ENCODE data around the gene RPL27A. TPM values are rescaled to one million over a fixed set of nuclear protein-coding genes. Genes with fewer than 3 reads are reported as not detected.
A peak's percentile ranks its signal among the peaks of the same experiment; 100 is the strongest.

RPL27A gene
- polyA plus RNA-seq, 1 donor: 3,137 TPM

- Histone ChIP-seq H3K36me3 (ENCODE audit: control insufficient read depth, insufficient read depth, low read length) (peaks cover 68% of the 10 kb centered on the region), H3K9me3 (ENCODE audit: control insufficient read depth, low read depth, low read length) (no peaks in the 10 kb centered on the region), H3K4me1 (ENCODE audit: control insufficient read depth, insufficient read depth, low read length) (peaks cover 13% of the 10 kb centered on the region), H3K27ac (ENCODE audit: low read length) (peak overlapping the region; percentile 68), H3K27me3 (ENCODE audit: control insufficient read depth, insufficient read depth, low read length) (no peaks in the 10 kb centered on the region), H3K4me3 (ENCODE audit: low read length) (no peak overlapping the region)
- no peak for DNase-seq
- WGBS (ENCODE audit: insufficient coverage, low lambda C conversion rate): no CpG with 5 or more reads among the region's 4 CpGs
Measured at GRCh38 chr11:8709777-8710176, 27.2 kb downstream of the RPL27A start.

- no peaks in the 10 kb centered on the region for H3K27me3 ChIP-seq (ENCODE audit: control insufficient read depth, insufficient read depth, low read length)
- H3K27ac ChIP-seq (ENCODE audit: low read length): no peak overlapping the region
- H3K4me3 ChIP-seq (ENCODE audit: low read length): no peak overlapping the region
- DNase-seq: no peak
- H3K9me3 ChIP-seq (ENCODE audit: control insufficient read depth, low read depth, low read length): no peaks in the 10 kb centered on the region
- peaks cover 20% of the 10 kb centered on the region for H3K4me1 ChIP-seq (ENCODE audit: control insufficient read depth, insufficient read depth, low read length)
- H3K36me3 ChIP-seq (ENCODE audit: control insufficient read depth, insufficient read depth, low read length): peaks cover 64% of the 10 kb centered on the region
- WGBS (ENCODE audit: insufficient coverage, low lambda C conversion rate): 100% methylated on average over 1 of the region's 5 CpGs
Measured at GRCh38 chr11:8711895-8712442, 29.4 kb downstream of the RPL27A start.

- H3K4me1 ChIP-seq (ENCODE audit: control insufficient read depth, insufficient read depth, low read length): peaks cover 26% of the 10 kb centered on the region
- no CpG with 5 or more reads among the region's 12 CpGs for WGBS (ENCODE audit: insufficient coverage, low lambda C conversion rate)
- H3K36me3 ChIP-seq (ENCODE audit: control insufficient read depth, insufficient read depth, low read length): peaks cover 64% of the 10 kb centered on the region
- DNase-seq: no peak
- no peak overlapping the region for H3K4me3 ChIP-seq (ENCODE audit: low read length)
- H3K27ac ChIP-seq (ENCODE audit: low read length): no peak overlapping the region
- H3K27me3 ChIP-seq (ENCODE audit: control insufficient read depth, insufficient read depth, low read length): no peaks in the 10 kb centered on the region
- no peaks in the 10 kb centered on the region for H3K9me3 ChIP-seq (ENCODE audit: control insufficient read depth, low read depth, low read length)
Measured at GRCh38 chr11:8712506-8712905, 29.9 kb downstream of the RPL27A start.

- H3K36me3 ChIP-seq (ENCODE audit: control insufficient read depth, insufficient read depth, low read length): peaks cover 60% of the 10 kb centered on the region
- peak in 1 of 2 donors; percentile 66 for DNase-seq
Measured at GRCh38 chr11:8713760-8714454, 31.3 kb downstream of the RPL27A start.

GRCh38 chr11:8714622-8715225 lies 32.1 kb downstream of the RPL27A start:
- Histone ChIP-seq H3K36me3 (ENCODE audit: control insufficient read depth, insufficient read depth, low read length) (peaks cover 56% of the 10 kb centered on the region), H3K27me3 (ENCODE audit: control insufficient read depth, insufficient read depth, low read length) (no peaks in the 10 kb centered on the region), H3K4me3 (ENCODE audit: low read length) (no peak overlapping the region), H3K9me3 (ENCODE audit: control insufficient read depth, low read depth, low read length) (no peaks in the 10 kb centered on the region), H3K4me1 (ENCODE audit: control insufficient read depth, insufficient read depth, low read length) (peaks cover 46% of the 10 kb centered on the region), H3K27ac (ENCODE audit: low read length) (no peak overlapping the region)
- WGBS (ENCODE audit: insufficient coverage, low lambda C conversion rate): no CpG with 5 or more reads among the region's 4 CpGs
- DNase-seq: no peak

More at GRCh38 chr11:8713760-8714454, 31.3 kb downstream of the RPL27A start:
- Histone ChIP-seq H3K4me3 (ENCODE audit: low read length) (no peak overlapping the region), H3K4me1 (ENCODE audit: control insufficient read depth, insufficient read depth, low read length) (peaks cover 39% of the 10 kb centered on the region), H3K27me3 (ENCODE audit: control insufficient read depth, insufficient read depth, low read length) (no peaks in the 10 kb centered on the region), H3K27ac (ENCODE audit: low read length) (peak overlapping the region; percentile 4), H3K9me3 (ENCODE audit: control insufficient read depth, low read depth, low read length) (no peaks in the 10 kb centered on the region)
- WGBS (ENCODE audit: insufficient coverage, low lambda C conversion rate): no CpG with 5 or more reads among the region's 8 CpGs

- WGBS (ENCODE audit: insufficient coverage, low lambda C conversion rate): no CpG with 5 or more reads among the region's 15 CpGs
- Histone ChIP-seq H3K4me1 (ENCODE audit: control insufficient read depth, insufficient read depth, low read length) (peaks cover 54% of the 10 kb centered on the region), H3K27me3 (ENCODE audit: control insufficient read depth, insufficient read depth, low read length) (no peaks in the 10 kb centered on the region), H3K27ac (ENCODE audit: low read length) (no peak overlapping the region), H3K9me3 (ENCODE audit: control insufficient read depth, low read depth, low read length) (no peaks in the 10 kb centered on the region), H3K36me3 (ENCODE audit: control insufficient read depth, insufficient read depth, low read length) (peaks cover 52% of the 10 kb centered on the region), H3K4me3 (ENCODE audit: low read length) (no peak overlapping the region)
- DNase-seq: no peak
Measured at GRCh38 chr11:8715501-8715900, 32.9 kb downstream of the RPL27A start.

- Histone ChIP-seq H3K4me1 (ENCODE audit: control insufficient read depth, insufficient read depth, low read length) (peaks cover 74% of the 10 kb centered on the region), H3K27ac (ENCODE audit: low read length) (peak overlapping the region; percentile 70), H3K9me3 (ENCODE audit: control insufficient read depth, low read depth, low read length) (no peaks in the 10 kb centered on the region), H3K27me3 (ENCODE audit: control insufficient read depth, insufficient read depth, low read length) (no peaks in the 10 kb centered on the region), H3K4me3 (ENCODE audit: low read length) (no peak overlapping the region), H3K36me3 (ENCODE audit: control insufficient read depth, insufficient read depth, low read length) (peaks cover 36% of the 10 kb centered on the region)
- DNase-seq: no peak
- WGBS (ENCODE audit: insufficient coverage, low lambda C conversion rate): no CpG with 5 or more reads among the region's 9 CpGs
Measured at GRCh38 chr11:8717544-8717875, 34.9 kb downstream of the RPL27A start.

- Histone ChIP-seq H3K4me1 (ENCODE audit: control insufficient read depth, insufficient read depth, low read length) (peaks cover 80% of the 10 kb centered on the region), H3K27me3 (ENCODE audit: control insufficient read depth, insufficient read depth, low read length) (no peaks in the 10 kb centered on the region), H3K4me3 (ENCODE audit: low read length) (no peak overlapping the region), H3K27ac (ENCODE audit: low read length) (peak overlapping the region; percentile 78), H3K36me3 (ENCODE audit: control insufficient read depth, insufficient read depth, low read length) (peaks cover 30% of the 10 kb centered on the region), H3K9me3 (ENCODE audit: control insufficient read depth, low read depth, low read length) (no peaks in the 10 kb centered on the region)
- DNase-seq: peak; percentile 53 to 61
- no CpG with 5 or more reads among the region's 11 CpGs for WGBS (ENCODE audit: insufficient coverage, low lambda C conversion rate)
Measured at GRCh38 chr11:8717876-8718753, 35.5 kb downstream of the RPL27A start.

- peak overlapping the region; percentile 81 for H3K27ac ChIP-seq (ENCODE audit: low read length)
- H3K4me3 ChIP-seq (ENCODE audit: low read length): no peak overlapping the region
- DNase-seq: no peak
- peaks cover 81% of the 10 kb centered on the region for H3K4me1 ChIP-seq (ENCODE audit: control insufficient read depth, insufficient read depth, low read length)
- no peaks in the 10 kb centered on the region for H3K27me3 ChIP-seq (ENCODE audit: control insufficient read depth, insufficient read depth, low read length)
- no peaks in the 10 kb centered on the region for H3K9me3 ChIP-seq (ENCODE audit: control insufficient read depth, low read depth, low read length)
- peaks cover 30% of the 10 kb centered on the region for H3K36me3 ChIP-seq (ENCODE audit: control insufficient read depth, insufficient read depth, low read length)
- no CpG with 5 or more reads among the region's 4 CpGs for WGBS (ENCODE audit: insufficient coverage, low lambda C conversion rate)
Measured at GRCh38 chr11:8719211-8719649, 36.6 kb downstream of the RPL27A start.

GRCh38 chr11:8719721-8720120 lies 37.1 kb downstream of the RPL27A start:
- peaks cover 79% of the 10 kb centered on the region for H3K4me1 ChIP-seq (ENCODE audit: control insufficient read depth, insufficient read depth, low read length)

More at GRCh38 chr11:8719721-8720120, 37.1 kb downstream of the RPL27A start:
- H3K9me3 ChIP-seq (ENCODE audit: control insufficient read depth, low read depth, low read length): no peaks in the 10 kb centered on the region
- peak overlapping the region; percentile 81 for H3K27ac ChIP-seq (ENCODE audit: low read length)
- WGBS (ENCODE audit: insufficient coverage, low lambda C conversion rate): no CpG with 5 or more reads among the region's 3 CpGs
- no peak for DNase-seq
- no peak overlapping the region for H3K4me3 ChIP-seq (ENCODE audit: low read length)
- H3K27me3 ChIP-seq (ENCODE audit: control insufficient read depth, insufficient read depth, low read length): no peaks in the 10 kb centered on the region
- H3K36me3 ChIP-seq (ENCODE audit: control insufficient read depth, insufficient read depth, low read length): peaks cover 25% of the 10 kb centered on the region

Data from large intestine (tissue), 3 donors.